ENCODE results near the gene EWSR1. TPM values are rescaled to one million over a fixed set of nuclear protein-coding genes. Genes with fewer than 3 reads are reported as not detected.
A peak's percentile ranks its signal among the peaks of the same experiment; 100 is the strongest.

Gene EWSR1
- total and polyA plus RNA-seq, 2 experiments from 2014 or later, result 391 to 427 TPM

- TF ChIP-seq EZH2 (IDR thresholded peaks at IDR 0.05; ENCODE audit: low read depth, unreplicated experiment) (no peak), NANOG (IDR thresholded peaks at IDR 0.05; ENCODE audit: borderline replicate concordance) (no peak), CREB1 (CRISPR knock-in tag; IDR thresholded peaks at IDR 0.05; ENCODE audit: low read depth) (no peak), ZNF331 (CRISPR knock-in tag; IDR thresholded peaks at IDR 0.05; ENCODE audit: low read depth) (no peak), EZH2phosphoT487 (IDR thresholded peaks at IDR 0.05; ENCODE audit: unreplicated experiment) (no peak), JUNB (IDR thresholded peaks at IDR 0.05; ENCODE audit: unreplicated experiment) (no peak), ZNF114 (CRISPR knock-in tag; IDR thresholded peaks at IDR 0.05) (no peak), CTCF (conservative IDR thresholded peaks at IDR 0.05; ENCODE audit: low read depth in 2 of 2) (no peak), REST (IDR thresholded peaks at IDR 0.05; ENCODE audit: unreplicated experiment) (no peak), ZNF462 (CRISPR knock-in tag; IDR thresholded peaks at IDR 0.05) (no peak), ETS1 (IDR thresholded peaks at IDR 0.05) (no peak), STAT1 (IDR thresholded peaks at IDR 0.05; ENCODE audit: unreplicated experiment) (no peak), POLR2AphosphoS5 (IDR thresholded peaks at IDR 0.05; ENCODE audit: low read depth) (no peak)
- no peak overlapping the region for H3K4me2 ChIP-seq
- no peak overlapping the region for H3K27ac Mint-ChIP-seq
Measured at GRCh38 chr22:29302681-29303465, 34.8 kb downstream of the EWSR1 start.

More at GRCh38 chr22:29302681-29303465, 34.8 kb downstream of the EWSR1 start:
- H3F3A ChIP-seq (replicated peaks; ENCODE audit: low read depth), result peaks cover 49% of the 10 kb centered on the region
- Mint-ChIP-seq H3K4me3 (no peak overlapping the region), H3K9me3 (no peaks in the 10 kb centered on the region; the same call in 2 of the 3 replicates), H3K4me1 (peaks cover 29% of the 10 kb centered on the region), H3K36me3 (ENCODE audit: low read depth) (peaks cover 36% of the 10 kb centered on the region), H3K27me3 (ENCODE audit: insufficient read depth, low read depth, poor library complexity) (peaks cover 28% of the 10 kb centered on the region)
- no peak overlapping the region for H3K27ac ChIP-seq (ENCODE audit: low read depth)
- peaks cover 27% of the 10 kb centered on the region for H3K36me3 ChIP-seq (ENCODE audit: insufficient read depth)
- peak; percentile 21 for DNase-seq (ENCODE audit: low spot score)
- peaks cover 10% of the 10 kb centered on the region; the same call in 1 of the 2 replicates for H3K4me1 ChIP-seq (ENCODE audit: insufficient read depth)
- no peaks in the 10 kb centered on the region for H3K27me3 ChIP-seq (ENCODE audit: insufficient read depth)
- no peaks in the 10 kb centered on the region for H3K9me2 ChIP-seq (ENCODE audit: insufficient read depth)
- H3K4me3 ChIP-seq, result no peak overlapping the region
- ATAC-seq, result no peak
- H2AFZ ChIP-seq, result no peak overlapping the region
- H3K79me2 ChIP-seq (replicated peaks; ENCODE audit: insufficient read depth), result 0 out of 2 replicates have a peak, but pooled peaks cover under 1% of the 10 kb centered on the region
- peaks cover 8% of the 10 kb centered on the region for H4K20me1 ChIP-seq (replicated peaks; ENCODE audit: insufficient read depth)

Measured in GM23338 (cell line).